Omental fat pad (tissue), 4 donors: Measurements from ENCODE around the gene GLG1. TPM values are rescaled to one million over a fixed set of nuclear protein-coding genes. Genes with fewer than 3 reads are reported as not detected.

Experiments used
- ATAC-seq: fragments of 150-250 bp; one replicate; pipeline ENCODE4 v1.9.1; 2016; ENCODE audit warnings: mild to moderate bottlenecking, moderate library complexity; ENCODE audit not compliant: low FRiP score
- DNase-seq: peaks from one replicate; pipeline ENCODE4 v3.0.0-alpha.2; 2019; ENCODE audit warnings: low spot score
- CTCF ChIP-seq, 3 donors: fragments of 450-650 bp; IDR thresholded peaks; one replicate each; pipeline ENCODE4 v1.5.1; 2016 to 2017; ENCODE audit warnings: antibody characterized with exemption in 3 of 3, mild to moderate bottlenecking in 3 of 3, moderate library complexity in 2 of 3
- total RNA-seq, 4 donors: library from RNA; depleted of rRNA; stranded (reverse); fragments of >200 nt; gene quantifications; one replicate each; pipeline ENCODE4 v1.1.0, GENCODE V29; 2016

GLG1 gene
- total RNA-seq, 4 donors from 2014 or later: 107 to 160 (median 122) TPM

DNA sequence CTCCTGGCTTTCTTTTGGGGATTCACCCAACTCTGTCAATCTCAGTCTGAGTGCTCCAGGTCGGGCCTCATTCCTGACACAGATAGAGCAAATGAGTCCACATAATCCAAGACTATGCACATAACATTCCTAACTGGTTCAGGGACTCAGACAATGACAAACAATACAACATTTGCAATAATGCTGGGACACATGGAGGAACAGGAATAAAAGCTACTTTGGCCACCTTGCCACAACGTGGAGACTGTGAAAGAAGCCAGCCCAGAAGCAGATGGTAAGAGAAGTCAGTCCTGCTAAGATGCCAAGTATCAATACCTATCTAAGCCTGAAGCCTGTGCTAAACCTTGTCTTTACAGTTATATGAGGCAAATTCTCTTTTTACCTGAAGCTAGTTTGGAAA, 39.0 kb downstream of the GLG1 start:
- DNase-seq (no peak), ATAC-seq (no peak)
- TF ChIP-seq CTCF (IDR thresholded peaks at IDR 0.05): no peak

- no peak for TF ChIP-seq CTCF (IDR thresholded peaks at IDR 0.05)
- no peak for DNase-seq
- ATAC-seq: no peak
Observed at GRCh38 chr16:74565378-74565777, 41.5 kb downstream of the GLG1 start.

GRCh38 chr16:74564451-74564984, 42.4 kb downstream of the GLG1 start:
- ATAC-seq: no peak

DNA sequence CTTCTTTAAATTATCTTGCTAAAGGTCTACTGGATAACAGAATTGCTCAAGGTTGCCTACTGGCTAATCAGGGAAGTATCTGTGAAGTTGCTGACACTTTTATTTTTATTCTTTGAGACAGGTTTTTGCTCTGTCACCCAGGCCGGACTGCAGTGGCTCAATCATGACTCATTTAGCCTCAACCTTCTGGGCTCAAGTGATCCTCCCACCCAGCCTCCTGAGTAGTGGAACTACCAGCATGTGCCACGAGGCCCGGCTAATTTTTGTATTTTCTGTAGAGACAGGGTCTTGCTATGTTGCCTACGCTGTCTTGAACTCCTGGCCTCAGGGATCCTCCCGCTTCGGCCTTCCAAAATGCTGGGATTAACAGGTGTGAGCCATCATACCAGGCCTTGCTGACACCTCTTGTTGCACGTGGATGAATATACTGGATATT, 43.1 kb downstream of the GLG1 start:
- no peak for TF ChIP-seq CTCF (IDR thresholded peaks at IDR 0.05)
- ATAC-seq (peak; percentile 59), DNase-seq (no peak)

More at GRCh38 chr16:74564451-74564984, 42.4 kb downstream of the GLG1 start:
- DNase-seq: no peak
- no peak for TF ChIP-seq CTCF (IDR thresholded peaks at IDR 0.05)

- DNase-seq (no peak), ATAC-seq (no peak)
- TF ChIP-seq CTCF (IDR thresholded peaks at IDR 0.05): no peak
Observed at GRCh38 chr16:74562117-74562516, 44.8 kb downstream of the GLG1 start.

- no peak for DNase-seq
- ATAC-seq: no peak
- TF ChIP-seq CTCF (IDR thresholded peaks at IDR 0.05): no peak
Observed at GRCh38 chr16:74561626-74562025, 45.3 kb downstream of the GLG1 start.

DNA sequence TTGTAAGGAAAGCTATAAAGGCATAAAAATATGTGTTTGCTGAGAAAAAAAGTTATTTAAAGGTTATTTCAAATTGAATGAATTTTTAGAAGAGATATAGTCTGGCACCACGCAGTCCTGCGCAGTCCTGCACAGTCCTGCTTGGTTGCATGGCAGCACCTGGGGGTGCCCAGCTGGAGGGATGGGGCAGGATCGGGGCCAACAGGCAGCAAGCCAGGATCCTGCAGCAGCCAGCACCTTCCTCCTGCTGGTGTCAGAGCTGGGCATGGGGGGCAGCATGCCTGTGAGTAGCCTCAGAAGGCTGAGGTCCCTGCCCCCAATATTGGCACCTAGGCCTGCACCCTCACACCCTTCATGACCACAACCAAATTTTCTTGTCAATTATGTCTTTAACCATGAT, 46.0 kb downstream of the GLG1 start:
- no peak for ATAC-seq

More for the DNA sequence above, 46.0 kb downstream of the GLG1 start:
- DNase-seq: no peak
- no peak for TF ChIP-seq CTCF (IDR thresholded peaks at IDR 0.05)
